K562 (cell line): ENCODE results near the gene KAT7. TPM values are rescaled to one million over a fixed set of nuclear protein-coding genes. Genes with fewer than 3 reads are reported as not detected.

Experiments used
- ARNT ChIP-seq, 2 experiments: fragments of 450-650 bp; IDR thresholded peaks; 2 replicates each; pipeline ENCODE4 v1.6.1; 2016; ENCODE audit warnings: mild to moderate bottlenecking in 1 of 2
- BACH1 ChIP-seq: fragments of 200-800 bp; sonication (Bioruptor generic); IDR thresholded peaks from 2 replicates; pipeline ENCODE4 v1.6.1; 2016; ENCODE audit warnings: missing genetic modification characterization, missing compliant biosample characterization
- BRF1 ChIP-seq: IDR thresholded peaks from 3 replicates; pipeline ENCODE4 v1.6.1; 2011; ENCODE audit warnings: borderline replicate concordance, mild to moderate bottlenecking; ENCODE audit not compliant: insufficient read length; ENCODE audit errors: extremely low read depth
- CBFB ChIP-seq: sonication (generic); formaldehyde crosslinking; IDR thresholded peaks from 2 replicates; pipeline ENCODE4 v1.4.0; 2020; ENCODE audit warnings: mild to moderate bottlenecking, missing genetic modification reagents
- CHD1 ChIP-seq: fragments of 200-600 bp; sonication (generic); IDR thresholded peaks from one replicate; pipeline ENCODE4 v1.6.1; 2012; ENCODE audit warnings: mild to moderate bottlenecking, moderate library complexity, low read length, inconsistent platforms
- E2F1 ChIP-seq: sonication (generic); formaldehyde crosslinking; IDR thresholded peaks from 2 replicates; pipeline ENCODE4 v1.8.1; 2023; ENCODE audit warnings: mild to moderate bottlenecking, missing genetic modification reagents, moderate library complexity
- ELF4 ChIP-seq: fragments of 450-650 bp; formaldehyde crosslinking; IDR thresholded peaks from 2 replicates; pipeline ENCODE4 v1.4.0; 2022; ENCODE audit warnings: missing genetic modification characterization
- ESRRB ChIP-seq: fragments of 250-450 bp; sonication (Bioruptor Pico); IDR thresholded peaks from 2 replicates; pipeline ENCODE4 v1.5.0; 2020; ENCODE audit warnings: mild to moderate bottlenecking, moderate library complexity, borderline replicate concordance
- EZH2 ChIP-seq: IDR thresholded peaks from 2 replicates; pipeline ENCODE4 v1.6.1; 2012; ENCODE audit warnings: low read depth, mild to moderate bottlenecking, inconsistent platforms, low read length, borderline replicate concordance
- FOXO4 ChIP-seq: fragments of 450-650 bp; formaldehyde crosslinking; IDR thresholded peaks from 2 replicates; pipeline ENCODE4 v1.4.0; 2020; ENCODE audit warnings: mild to moderate bottlenecking, moderate library complexity
- MLX ChIP-seq, 2 experiments: fragments of 450-650 bp in 1 of 2; sonication (generic) in 1 of 2; formaldehyde crosslinking; conservative IDR thresholded peaks; 2 replicates each; pipeline versions ENCODE4 v1.4.0 to v1.8.1; 2020 to 2022; ENCODE audit warnings: mild to moderate bottlenecking in 1 of 2, missing genetic modification reagents in 1 of 2
- MTA3 ChIP-seq: fragments of 450-650 bp; formaldehyde crosslinking; IDR thresholded peaks from 2 replicates; pipeline ENCODE4 v1.6.1; 2017; ENCODE audit warnings: mild to moderate bottlenecking, borderline replicate concordance
- NFXL1 ChIP-seq: fragments of 450-650 bp; formaldehyde crosslinking; IDR thresholded peaks from 2 replicates; pipeline ENCODE4 v1.4.0; 2021; ENCODE audit warnings: mild to moderate bottlenecking
- SMARCA5 ChIP-seq: fragments of 450-650 bp; IDR thresholded peaks from 2 replicates; pipeline ENCODE4 v1.6.1; 2016
- SP2 ChIP-seq: IDR thresholded peaks from 2 replicates; pipeline ENCODE4 v1.6.1; 2011; ENCODE audit warnings: mild to moderate bottlenecking, low read depth, low read length, moderate library complexity; ENCODE audit not compliant: poor library complexity, severe bottlenecking; ENCODE audit errors: extremely low read depth
- SRSF3 ChIP-seq: fragments of 200-400 bp; formaldehyde crosslinking; IDR thresholded peaks from 2 replicates; pipeline ENCODE4 v1.6.1; 2016; ENCODE audit warnings: mild to moderate bottlenecking, low read length, moderate library complexity; ENCODE audit not compliant: insufficient read depth
- ZNF165 ChIP-seq: fragments of 250-450 bp; sonication (Bioruptor Pico); IDR thresholded peaks from 2 replicates; pipeline ENCODE4 v1.4.0; 2020; ENCODE audit warnings: borderline replicate concordance
- ZNF668 ChIP-seq: fragments of 250-450 bp; sonication (Bioruptor Pico); IDR thresholded peaks from 2 replicates; pipeline ENCODE4 v1.8.0; 2022; ENCODE audit warnings: mild to moderate bottlenecking, inconsistent platforms
- polyA plus RNA-seq, 8 experiments: library from polyadenylated mRNA; depleted of rRNA in 4 of 8; stranded (reverse) in 5 of 8; unstranded in 3 of 8; fragments of >200 nt; fragmentation: Nextera tagmentation in 2 of 8; fragmentation: Illumina TruSeq in 1 of 8; extraction: Ambion mirVana in 2 of 8; extraction: Trizol in 1 of 8; gene quantifications; 2 replicates each; pipeline versions ENCODE4 v1.2.1 to v1.2.3, GENCODE V29; 2011 to 2014; ENCODE audit warnings: inconsistent platforms in 1 of 8, missing spikeins in 1 of 8
- total RNA-seq, 7 experiments: library from RNA; depleted of rRNA in 6 of 7; stranded (reverse); fragments of >200 nt in 6 of 7; fragmentation: Illumina TruSeq in 2 of 7; extraction: Trizol in 2 of 7; gene quantifications; 2 replicates each; pipeline versions ENCODE4 v1.2.1 to v1.2.3, GENCODE V29; 2011 to 2021; ENCODE audit warnings: low replicate concordance in 1 of 7
- TF ChIP-seq, protein P1 (sequence below), 2 experiments: IDR thresholded peaks in 1 of 2; conservative IDR thresholded peaks in 1 of 2; 2 replicates each; pipeline ENCODE4 v1.6.1; 2016; ENCODE audit warnings: low read depth in 2 of 2, mild to moderate bottlenecking in 1 of 2, missing compliant biosample characterization in 1 of 2, missing genetic modification characterization in 1 of 2, moderate library complexity in 1 of 2
- TF ChIP-seq, protein P2 (sequence below): fragments of 450-650 bp; formaldehyde crosslinking; IDR thresholded peaks from 2 replicates; pipeline ENCODE4 v1.4.0; 2020; ENCODE audit warnings: mild to moderate bottlenecking, moderate library complexity

The KAT7 gene
- total and polyA plus RNA-seq, 9 of the 15 experiments (the other 6 are each of a cell fraction or from before 2014, with no cell fraction given): 10.8 to 57.3 (median 34.8) TPM

DNA sequence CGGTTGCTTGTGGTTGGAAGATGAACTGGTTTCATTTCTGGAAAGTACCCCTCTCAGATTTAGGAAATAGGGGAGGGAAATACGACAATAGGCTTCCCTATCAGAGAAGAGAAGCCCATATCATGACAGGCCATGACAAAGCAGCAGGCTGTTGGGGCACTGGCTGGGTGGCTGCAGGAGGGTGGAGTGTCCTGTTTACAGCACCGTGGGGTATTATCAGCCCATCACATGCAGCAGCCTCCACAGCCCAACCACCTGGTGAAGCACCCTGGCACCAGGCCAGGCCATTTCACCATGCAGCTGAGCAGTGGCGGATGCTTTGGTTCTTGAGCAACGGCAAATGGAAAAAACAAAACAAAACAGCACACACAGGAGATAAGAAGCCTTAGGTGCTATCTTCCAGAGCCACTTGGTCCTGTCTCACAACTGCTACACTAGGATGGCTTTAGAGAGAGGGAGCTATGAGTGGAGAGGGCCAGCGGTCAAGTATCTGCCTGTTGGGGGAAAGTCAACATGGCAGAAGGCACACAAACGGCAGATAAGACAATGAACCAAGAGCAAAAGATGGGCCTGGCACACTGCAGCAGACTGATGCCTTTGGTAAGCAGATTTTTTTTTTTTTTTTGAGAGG lies 48.7 kb upstream of the KAT7 start (continued):
- TF ChIP-seq ELF4 (CRISPR knock-in tag) (peak; percentile 92), SMARCA5 (no peak; the same call in 1 of the 2 replicates), ZNF165 (no peak), CHD1 (no peak), BACH1 (peak; percentile 90), SP2 (no peak), E2F1 (CRISPR knock-in tag) (peak; percentile 39; the same call in 1 of the 2 replicates), BRF1 (no peak), SRSF3 (no peak), MLX (CRISPR knock-in tag; conservative IDR thresholded peaks at IDR 0.05) (no peak), EZH2 (no peak; the same call in 1 of the 2 replicates), CBFB (CRISPR knock-in tag) (no peak; the same call in 1 of the 2 replicates), ARNT (IDR thresholded peaks at IDR 0.05) (peak; percentile 99 to 100), FOXO4 (no peak), MTA3 (peak; percentile 96), NFXL1 (CRISPR knock-in tag) (peak; percentile 82; the same call in 1 of the 2 replicates), ZNF668 (CRISPR knock-in tag) (peak; percentile 82; the same call in 1 of the 2 replicates), ESRRB (CRISPR knock-in tag) (no peak)
- TF ChIP-seq, protein P1, sequence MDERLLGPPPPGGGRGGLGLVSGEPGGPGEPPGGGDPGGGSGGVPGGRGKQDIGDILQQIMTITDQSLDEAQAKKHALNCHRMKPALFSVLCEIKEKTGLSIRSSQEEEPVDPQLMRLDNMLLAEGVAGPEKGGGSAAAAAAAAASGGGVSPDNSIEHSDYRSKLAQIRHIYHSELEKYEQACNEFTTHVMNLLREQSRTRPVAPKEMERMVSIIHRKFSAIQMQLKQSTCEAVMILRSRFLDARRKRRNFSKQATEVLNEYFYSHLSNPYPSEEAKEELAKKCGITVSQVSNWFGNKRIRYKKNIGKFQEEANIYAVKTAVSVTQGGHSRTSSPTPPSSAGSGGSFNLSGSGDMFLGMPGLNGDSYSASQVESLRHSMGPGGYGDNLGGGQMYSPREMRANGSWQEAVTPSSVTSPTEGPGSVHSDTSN (CRISPR knock-in tag; IDR thresholded peaks at IDR 0.05; ENCODE audit: low read depth): no peak
- TF ChIP-seq, protein P1 (tag; conservative IDR thresholded peaks at IDR 0.05; ENCODE audit: low read depth): peak; percentile 88
- TF ChIP-seq, protein P2, sequence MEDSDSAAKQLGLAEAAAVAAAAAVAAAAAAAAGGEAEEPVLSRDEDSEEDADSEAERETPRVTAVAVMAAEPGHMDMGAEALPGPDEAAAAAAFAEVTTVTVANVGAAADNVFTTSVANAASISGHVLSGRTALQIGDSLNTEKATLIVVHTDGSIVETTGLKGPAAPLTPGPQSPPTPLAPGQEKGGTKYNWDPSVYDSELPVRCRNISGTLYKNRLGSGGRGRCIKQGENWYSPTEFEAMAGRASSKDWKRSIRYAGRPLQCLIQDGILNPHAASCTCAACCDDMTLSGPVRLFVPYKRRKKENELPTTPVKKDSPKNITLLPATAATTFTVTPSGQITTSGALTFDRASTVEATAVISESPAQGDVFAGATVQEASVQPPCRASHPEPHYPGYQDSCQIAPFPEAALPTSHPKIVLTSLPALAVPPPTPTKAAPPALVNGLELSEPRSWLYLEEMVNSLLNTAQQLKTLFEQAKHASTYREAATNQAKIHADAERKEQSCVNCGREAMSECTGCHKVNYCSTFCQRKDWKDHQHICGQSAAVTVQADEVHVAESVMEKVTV (CRISPR knock-in tag): peak; percentile 39; the same call in 1 of the 2 replicates
